GM18519 (cell line): ENCODE measurements around the gene MLIP.
"Not testable (repeated sequence)": the region's sequence is repeated elsewhere in the genome, so short reads cannot be mapped to it uniquely, and the experiment has no call there.

ENCODE experiments used
- ATAC-seq: cut with Tn5 transposase; IDR thresholded peaks from one replicate; pipeline ENCODE4 v1.9.1; 2021; ENCODE audit warnings: mild to moderate bottlenecking, moderate library complexity; ENCODE audit not compliant: unreplicated experiment, low FRiP score

The MLIP gene

GRCh38 chr6:54206510-54206909, 95.3 kb downstream of the MLIP start:
- ATAC-seq: no peak

- not testable (repeated sequence) for ATAC-seq
Observed at GRCh38 chr6:54209983-54210382, 98.7 kb downstream of the MLIP start.

GRCh38 chr6:54214286-54214685, 103.0 kb downstream of the MLIP start:
- no peak for ATAC-seq

- no peak for ATAC-seq
Observed at GRCh38 chr6:54216336-54216735, 105.1 kb downstream of the MLIP start.

GRCh38 chr6:54217018-54217417, 105.8 kb downstream of the MLIP start:
- no peak for ATAC-seq

- ATAC-seq: no peak
Observed at GRCh38 chr6:54222217-54222616, 111.0 kb downstream of the MLIP start.

GRCh38 chr6:54232703-54233102, 121.5 kb downstream of the MLIP start:
- no peak for ATAC-seq

- no peak for ATAC-seq
Observed at GRCh38 chr6:54234539-54234938, 123.3 kb downstream of the MLIP start.

GRCh38 chr6:54236984-54237383, 125.7 kb downstream of the MLIP start:
- ATAC-seq: no peak

- ATAC-seq: no peak
Observed at GRCh38 chr6:54238396-54238795, 127.2 kb downstream of the MLIP start.

- no peak for ATAC-seq
Observed at GRCh38 chr6:54243699-54244098, 132.5 kb downstream of the MLIP start.

- no peak for ATAC-seq
Observed at GRCh38 chr6:54244430-54244829, 133.2 kb downstream of the MLIP start.

- no peak for ATAC-seq
Observed at GRCh38 chr6:54245265-54245664, 134.0 kb downstream of the MLIP start.

GRCh38 chr6:54248319-54248718, 137.1 kb downstream of the MLIP start:
- ATAC-seq: no peak

GRCh38 chr6:54248994-54249393, 137.8 kb downstream of the MLIP start:
- ATAC-seq: no peak

- ATAC-seq: not testable (repeated sequence)
Observed at GRCh38 chr6:54249812-54250211, 138.6 kb downstream of the MLIP start.

- ATAC-seq: no peak
Observed at GRCh38 chr6:54252496-54252895, 141.3 kb downstream of the MLIP start.

GRCh38 chr6:54252916-54253315, 141.7 kb downstream of the MLIP start:
- ATAC-seq: no peak

- no peak for ATAC-seq
Observed at GRCh38 chr6:54254886-54255285, 143.6 kb downstream of the MLIP start.

- no peak for ATAC-seq
Observed at GRCh38 chr6:54255886-54256285, 144.6 kb downstream of the MLIP start.

GRCh38 chr6:54260025-54260424, 148.8 kb downstream of the MLIP start:
- ATAC-seq: no peak

- no peak for ATAC-seq
Observed at GRCh38 chr6:54262499-54262898, 151.3 kb downstream of the MLIP start.

GRCh38 chr6:54262971-54263370, 151.7 kb downstream of the MLIP start:
- no peak for ATAC-seq
